Common myeloid progenitor, CD34-positive (primary cell): ENCODE results near the gene CAPS.

Source experiments
- CTCF ChIA-PET: fragments of 350-600 bp; sonication (Branson Sonifier 250); formaldehyde crosslinking; loops from one replicate; lab custom pipeline; 2021; ENCODE audit warnings: antibody characterized with exemption; lab: Charles Lee
- POLR2A ChIA-PET: fragments of 350-600 bp; sonication (Branson Sonifier 250); formaldehyde crosslinking; loops from one replicate; lab custom pipeline; 2021; ENCODE audit warnings: antibody characterized with exemption; lab: Charles Lee
- DNase-seq, 3 donors: peaks; one replicate each; pipeline versions ENCODE4 v3.0.0 to v3.0.0-alpha.2; 2013
- H3K27ac ChIP-seq, 2 experiments: 1 replicate in 1 of 2; 2 replicates in 1 of 2; pipeline ENCODE4 v1.7.0; 2013; ENCODE audit warnings: inconsistent platforms in 2 of 2, low read length in 2 of 2, mild to moderate bottlenecking in 2 of 2, low read depth in 1 of 2, moderate library complexity in 1 of 2; ENCODE audit not compliant: severe bottlenecking in 2 of 2, insufficient read depth in 1 of 2, poor library complexity in 1 of 2
- H3K27me3 ChIP-seq, 5 experiments: replicated peaks in 2 of 5; 1 replicate in 3 of 5; 2 replicates in 2 of 5; pipeline versions ENCODE4 v1.6.1 to v1.7.0; 2013; ENCODE audit warnings: low read length in 4 of 5, mild to moderate bottlenecking in 2 of 5, moderate library complexity in 2 of 5, inconsistent platforms in 1 of 5; ENCODE audit not compliant: insufficient read depth in 5 of 5, control insufficient read depth in 4 of 5
- H3K36me3 ChIP-seq, 4 experiments: 1 replicate in 2 of 4; 2 replicates in 2 of 4; pipeline versions ENCODE4 v1.6.1 to v1.7.0; 2013; ENCODE audit warnings: low read length in 3 of 4, control low read depth in 1 of 4, mild to moderate bottlenecking in 1 of 4; ENCODE audit not compliant: control insufficient read depth in 4 of 4, insufficient read depth in 4 of 4
- H3K4me1 ChIP-seq, 4 experiments: 1 replicate in 3 of 4; 2 replicates in 1 of 4; pipeline versions ENCODE4 v1.6.1 to v1.7.1; 2013; ENCODE audit warnings: low read length in 3 of 4, mild to moderate bottlenecking in 3 of 4, control low read depth in 1 of 4, inconsistent platforms in 1 of 4, moderate library complexity in 1 of 4; ENCODE audit not compliant: control insufficient read depth in 4 of 4, insufficient read depth in 4 of 4; ENCODE audit errors: control extremely low read depth in 1 of 4
- H3K4me3 ChIP-seq, 7 experiments: 1 replicate in 4 of 7; 2 replicates in 3 of 7; pipeline versions ENCODE4 v1.5.1 to v1.7.0; 2013; ENCODE audit warnings: mild to moderate bottlenecking in 7 of 7, low read length in 6 of 7, moderate library complexity in 6 of 7, inconsistent platforms in 2 of 7, low read depth in 2 of 7, control low read depth in 1 of 7; ENCODE audit not compliant: insufficient read depth in 4 of 7, control insufficient read depth in 1 of 7; ENCODE audit errors: extremely low read depth in 1 of 7
- H3K9me3 ChIP-seq, 5 experiments: 1 replicate in 4 of 5; 2 replicates in 1 of 5; pipeline versions ENCODE4 v1.6.1 to v1.7.1; 2013; ENCODE audit warnings: low read length in 4 of 5, mild to moderate bottlenecking in 2 of 5, inconsistent platforms in 1 of 5, low read depth in 1 of 5, moderate library complexity in 1 of 5; ENCODE audit not compliant: control insufficient read depth in 4 of 5, insufficient read depth in 2 of 5; ENCODE audit errors: control extremely low read depth in 1 of 5
- WGBS: methylation state at CpG from one replicate; pipeline ENCODE4 v1.1.5; 2013; ENCODE audit not compliant: insufficient coverage; 5-methylcytosine and 5-hydroxymethylcytosine counted together

The CAPS gene

DNA sequence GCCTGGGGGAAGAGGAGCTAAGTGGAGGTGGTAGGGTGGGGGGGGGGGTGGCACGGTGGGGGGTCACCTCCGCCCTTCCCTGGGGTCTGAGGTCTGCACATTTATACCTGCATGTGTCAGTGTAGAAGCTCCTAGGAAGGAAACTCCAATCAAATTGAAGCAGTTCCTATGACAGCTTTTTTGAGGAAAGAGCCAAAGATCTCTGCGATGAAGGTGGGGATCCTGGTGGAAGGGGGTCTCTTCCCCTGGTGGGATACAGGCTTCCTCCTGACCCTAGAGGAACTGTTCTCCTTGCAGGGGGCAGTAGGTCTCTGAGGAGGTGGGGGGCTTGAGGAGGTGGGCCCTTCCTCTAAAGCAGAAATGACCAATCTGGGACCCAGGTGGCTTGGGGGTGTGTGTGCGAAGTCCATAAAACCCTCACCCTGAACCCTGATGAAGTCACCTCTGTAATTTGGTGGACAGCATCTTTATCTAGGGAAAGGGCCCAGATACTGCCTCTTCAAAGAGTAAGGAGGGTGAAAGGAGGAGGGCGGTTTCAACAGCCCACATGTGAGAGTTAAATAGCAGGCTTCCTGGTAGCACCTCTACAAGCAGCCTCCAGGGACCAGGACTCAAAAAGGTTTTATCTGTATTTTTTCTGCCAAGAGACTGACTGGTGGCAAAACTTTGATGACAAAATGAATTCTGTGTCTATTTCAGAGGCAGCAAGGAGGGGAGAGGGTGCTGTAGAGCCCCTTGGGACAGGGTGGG lies 50.9 kb downstream of the CAPS start:
- peaks cover 0 to 65% (median 46%) of the 10 kb centered on the region in 4 experiments for H3K4me1 ChIP-seq
- CTCF ChIA-PET: interaction anchor here (0.7 kb wide), 1 partner anchor 12 kb away, joined by 3 read pairs; no protein-coding TSS in a partner anchor
- DNase-seq: no peak
- no peak overlapping the region for H3K27ac ChIP-seq
- peaks cover 0 to 34% (median 3%) of the 10 kb centered on the region in 4 experiments for H3K36me3 ChIP-seq
- WGBS: 91% methylated on average over 3 of the region's 5 CpGs
- no peak overlapping the region for H3K4me3 ChIP-seq
- H3K9me3 ChIP-seq: no peaks in the 10 kb centered on the region
- no peaks in the 10 kb centered on the region for H3K27me3 ChIP-seq
- POLR2A ChIA-PET: no interaction called here
